ENCODE data around the gene FAM174B. TPM values are rescaled to one million over a fixed set of nuclear protein-coding genes. Genes with fewer than 3 reads are reported as not detected.

Gene FAM174B
- total RNA-seq, 1 donor from 2014 or later: 33.2 TPM

GRCh38 chr15:92583096-92584034 lies 72.2 kb downstream of the FAM174B start:
- H3K4me1 Mint-ChIP-seq (ENCODE audit: unreplicated experiment): peaks cover 19% of the 10 kb centered on the region
- H3K4me3 Mint-ChIP-seq: no peak overlapping the region
- H3K27me3 Mint-ChIP-seq: peaks cover 3% of the 10 kb centered on the region
- no peak for DNase-seq (ENCODE audit: extremely low spot score, unreplicated experiment)
- no peak for TF ChIP-seq CTCF (conservative IDR thresholded peaks at IDR 0.05)
- no peak overlapping the region for H3K27ac Mint-ChIP-seq
- H3K36me3 Mint-ChIP-seq: no peaks in the 10 kb centered on the region
- H3K9me3 Mint-ChIP-seq: no peaks in the 10 kb centered on the region

DNA sequence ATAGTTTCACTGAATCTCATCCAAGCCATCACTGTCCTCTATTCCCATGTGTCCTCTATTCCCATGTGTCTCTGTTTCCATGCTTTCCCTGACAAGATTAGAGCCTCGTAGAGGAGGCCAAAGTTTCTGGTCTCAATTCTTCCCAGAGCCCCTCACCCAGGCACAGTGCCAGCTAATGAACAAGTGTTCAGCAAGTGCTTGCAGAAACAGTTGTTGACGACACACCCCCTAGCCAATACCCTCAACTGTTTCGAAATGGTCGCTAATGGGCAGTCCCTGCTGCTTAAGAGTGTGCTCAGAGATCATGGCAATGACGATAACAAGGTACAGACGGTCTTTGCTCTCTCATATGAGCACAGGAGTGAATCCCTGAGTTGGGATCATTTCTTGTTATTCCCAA lies 73.4 kb downstream of the FAM174B start:
- TF ChIP-seq CTCF (conservative IDR thresholded peaks at IDR 0.05): no peak
- peaks cover 7% of the 10 kb centered on the region for H3K27me3 Mint-ChIP-seq
- no peak for DNase-seq (ENCODE audit: extremely low spot score, unreplicated experiment)
- H3K9me3 Mint-ChIP-seq: no peaks in the 10 kb centered on the region
- no peak overlapping the region for H3K4me3 Mint-ChIP-seq
- H3K36me3 Mint-ChIP-seq: no peaks in the 10 kb centered on the region
- H3K4me1 Mint-ChIP-seq (ENCODE audit: unreplicated experiment): peaks cover 19% of the 10 kb centered on the region
- no peak overlapping the region for H3K27ac Mint-ChIP-seq

DNA sequence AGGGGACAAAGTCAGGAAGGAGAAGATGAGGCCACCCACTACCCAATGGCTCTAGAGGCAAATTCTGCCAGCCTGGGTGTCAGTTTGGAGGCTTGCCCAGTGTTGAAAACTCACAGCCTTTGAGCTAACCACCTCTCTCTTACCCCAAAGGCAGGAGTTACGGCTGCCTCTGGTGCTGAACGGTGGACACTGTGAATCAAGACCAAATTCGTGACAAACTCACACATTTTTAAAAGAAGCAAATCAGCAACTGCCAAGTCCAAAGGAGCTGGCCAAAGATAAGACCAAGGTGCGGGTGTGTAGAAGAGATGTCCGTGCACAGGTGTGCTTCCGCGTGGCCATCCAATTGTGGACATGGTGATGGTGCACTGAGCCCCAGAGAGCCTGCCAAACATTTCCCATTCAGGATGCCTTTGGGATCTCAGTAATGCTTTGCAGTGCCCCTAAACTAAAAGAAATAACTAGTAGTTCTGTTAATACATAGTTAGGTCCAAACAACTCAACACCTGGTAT lies 74.6 kb downstream of the FAM174B start:
- H3K27me3 Mint-ChIP-seq: peaks cover 7% of the 10 kb centered on the region

GRCh38 chr15:92580521-92580920 lies 75.1 kb downstream of the FAM174B start:
- Mint-ChIP-seq H3K36me3 (no peaks in the 10 kb centered on the region), H3K9me3 (no peaks in the 10 kb centered on the region), H3K27ac (no peak overlapping the region), H3K4me1 (ENCODE audit: unreplicated experiment) (peaks cover 3% of the 10 kb centered on the region), H3K4me3 (no peak overlapping the region), H3K27me3 (peaks cover 7% of the 10 kb centered on the region)
- TF ChIP-seq CTCF (conservative IDR thresholded peaks at IDR 0.05): no peak
- DNase-seq (ENCODE audit: extremely low spot score, unreplicated experiment): no peak

More for the DNA sequence above, 74.6 kb downstream of the FAM174B start:
- H3K4me1 Mint-ChIP-seq (ENCODE audit: unreplicated experiment): peaks cover 7% of the 10 kb centered on the region
- no peaks in the 10 kb centered on the region for H3K36me3 Mint-ChIP-seq
- DNase-seq (ENCODE audit: extremely low spot score, unreplicated experiment): peak; percentile 32
- no peaks in the 10 kb centered on the region for H3K9me3 Mint-ChIP-seq
- no peak for TF ChIP-seq CTCF (conservative IDR thresholded peaks at IDR 0.05)
- no peak overlapping the region for H3K4me3 Mint-ChIP-seq
- H3K27ac Mint-ChIP-seq: no peak overlapping the region

DNA sequence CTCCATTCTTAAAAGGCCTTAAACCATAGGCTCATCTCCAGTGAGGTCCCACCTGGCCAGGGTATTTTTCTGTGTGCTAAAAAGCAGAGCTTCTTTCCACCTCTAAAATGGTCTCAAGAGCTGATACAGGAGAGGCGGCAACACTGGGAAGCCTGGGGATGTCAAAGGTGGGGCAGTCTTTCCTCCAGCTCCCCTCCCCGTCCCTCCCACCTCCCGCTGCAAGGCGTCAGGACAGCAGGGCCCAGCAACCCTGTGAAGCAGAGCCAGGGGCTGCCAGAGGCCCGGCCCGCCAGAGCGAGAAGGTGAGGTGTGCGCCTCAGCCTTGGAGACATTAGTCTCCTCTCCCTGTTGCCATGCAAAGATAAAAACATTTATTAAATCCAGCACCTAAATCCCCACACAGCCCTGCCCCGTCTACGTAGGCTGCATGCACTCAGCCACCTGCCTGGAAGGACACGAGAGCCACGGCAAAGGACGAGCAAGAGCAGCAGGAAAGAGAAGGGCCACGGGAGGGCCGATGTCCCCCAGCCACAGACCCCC lies 75.6 kb downstream of the FAM174B start:
- TF ChIP-seq CTCF (conservative IDR thresholded peaks at IDR 0.05): no peak
- Mint-ChIP-seq H3K27ac (no peak overlapping the region), H3K9me3 (no peaks in the 10 kb centered on the region), H3K36me3 (no peaks in the 10 kb centered on the region), H3K4me1 (ENCODE audit: unreplicated experiment) (no peaks in the 10 kb centered on the region), H3K4me3 (no peak overlapping the region), H3K27me3 (peaks cover 12% of the 10 kb centered on the region)
- no peak for DNase-seq (ENCODE audit: extremely low spot score, unreplicated experiment)

All from type B pancreatic cell (in vitro differentiated cells).